ENCODE data around the gene ELMO1. TPM values are rescaled to one million over a fixed set of nuclear protein-coding genes. Genes with fewer than 3 reads are reported as not detected.

The ELMO1 gene
- total RNA-seq, 1 donor from 2014 or later = 151 TPM

DNA sequence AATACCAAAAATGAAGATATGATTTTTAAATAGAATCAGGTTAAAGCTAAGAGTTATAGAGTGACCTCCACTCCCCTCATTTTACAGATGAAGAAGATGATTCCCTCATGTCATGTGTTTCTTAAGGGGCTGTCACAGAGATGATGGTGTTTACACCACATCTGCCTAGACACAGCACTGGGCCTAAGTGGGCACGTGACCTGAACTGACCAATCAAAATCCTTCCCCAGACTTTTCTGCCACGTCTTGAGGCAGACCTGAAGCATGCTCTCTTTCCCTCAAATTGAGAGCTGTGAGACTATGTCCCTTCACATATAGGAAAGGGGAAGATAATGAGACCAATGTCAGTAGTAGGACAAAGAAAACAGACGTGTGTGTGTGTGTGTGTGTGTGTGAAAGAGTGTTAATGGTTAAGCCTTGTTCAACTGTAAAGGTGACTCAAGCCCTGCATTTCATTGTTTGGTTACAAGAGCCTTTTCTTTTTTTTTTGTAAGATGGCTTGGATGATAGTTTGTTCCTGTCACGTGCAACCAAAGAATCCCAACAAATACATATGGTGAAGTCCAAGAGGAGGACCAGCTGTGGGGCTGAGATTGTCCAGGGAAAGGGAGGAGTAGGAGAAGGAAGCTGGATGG lies 551.6 kb downstream of the ELMO1 start:
- no peaks in the 10 kb centered on the region for H3K4me1 Mint-ChIP-seq (ENCODE audit: unreplicated experiment)
- no peaks in the 10 kb centered on the region for H3K9me3 Mint-ChIP-seq (ENCODE audit: unreplicated experiment)
- peaks cover 26% of the 10 kb centered on the region for H3K36me3 Mint-ChIP-seq (ENCODE audit: low read depth, unreplicated experiment)
- H3K27me3 Mint-ChIP-seq (ENCODE audit: unreplicated experiment) = peaks cover 11% of the 10 kb centered on the region
- H3K4me3 Mint-ChIP-seq (ENCODE audit: unreplicated experiment) = no peak overlapping the region
- no peak for DNase-seq (ENCODE audit: low spot score)
- TF ChIP-seq, protein P1, sequence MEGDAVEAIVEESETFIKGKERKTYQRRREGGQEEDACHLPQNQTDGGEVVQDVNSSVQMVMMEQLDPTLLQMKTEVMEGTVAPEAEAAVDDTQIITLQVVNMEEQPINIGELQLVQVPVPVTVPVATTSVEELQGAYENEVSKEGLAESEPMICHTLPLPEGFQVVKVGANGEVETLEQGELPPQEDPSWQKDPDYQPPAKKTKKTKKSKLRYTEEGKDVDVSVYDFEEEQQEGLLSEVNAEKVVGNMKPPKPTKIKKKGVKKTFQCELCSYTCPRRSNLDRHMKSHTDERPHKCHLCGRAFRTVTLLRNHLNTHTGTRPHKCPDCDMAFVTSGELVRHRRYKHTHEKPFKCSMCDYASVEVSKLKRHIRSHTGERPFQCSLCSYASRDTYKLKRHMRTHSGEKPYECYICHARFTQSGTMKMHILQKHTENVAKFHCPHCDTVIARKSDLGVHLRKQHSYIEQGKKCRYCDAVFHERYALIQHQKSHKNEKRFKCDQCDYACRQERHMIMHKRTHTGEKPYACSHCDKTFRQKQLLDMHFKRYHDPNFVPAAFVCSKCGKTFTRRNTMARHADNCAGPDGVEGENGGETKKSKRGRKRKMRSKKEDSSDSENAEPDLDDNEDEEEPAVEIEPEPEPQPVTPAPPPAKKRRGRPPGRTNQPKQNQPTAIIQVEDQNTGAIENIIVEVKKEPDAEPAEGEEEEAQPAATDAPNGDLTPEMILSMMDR (IDR thresholded peaks at IDR 0.05; ENCODE audit: unreplicated experiment) = no peak
- no peak overlapping the region for H3K27ac Mint-ChIP-seq (ENCODE audit: unreplicated experiment)

GRCh38 chr7:36896418-36896817 lies 552.2 kb downstream of the ELMO1 start:
- H3K36me3 Mint-ChIP-seq (ENCODE audit: low read depth, unreplicated experiment) = peaks cover 27% of the 10 kb centered on the region
- H3K9me3 Mint-ChIP-seq (ENCODE audit: unreplicated experiment) = no peaks in the 10 kb centered on the region
- peaks cover 11% of the 10 kb centered on the region for H3K27me3 Mint-ChIP-seq (ENCODE audit: unreplicated experiment)
- H3K27ac Mint-ChIP-seq (ENCODE audit: unreplicated experiment) = peak overlapping the region; percentile 7
- no peak for DNase-seq (ENCODE audit: low spot score)
- no peak overlapping the region for H3K4me3 Mint-ChIP-seq (ENCODE audit: unreplicated experiment)
- TF ChIP-seq, protein P1 (IDR thresholded peaks at IDR 0.05; ENCODE audit: unreplicated experiment) = no peak
- no peaks in the 10 kb centered on the region for H3K4me1 Mint-ChIP-seq (ENCODE audit: unreplicated experiment)

- no peak overlapping the region for H3K4me3 Mint-ChIP-seq (ENCODE audit: unreplicated experiment)
- peaks cover 39% of the 10 kb centered on the region for H3K36me3 Mint-ChIP-seq (ENCODE audit: low read depth, unreplicated experiment)
- peaks cover 11% of the 10 kb centered on the region for H3K27me3 Mint-ChIP-seq (ENCODE audit: unreplicated experiment)
- H3K9me3 Mint-ChIP-seq (ENCODE audit: unreplicated experiment) = no peaks in the 10 kb centered on the region
- H3K4me1 Mint-ChIP-seq (ENCODE audit: unreplicated experiment) = no peaks in the 10 kb centered on the region
- TF ChIP-seq, protein P1 (IDR thresholded peaks at IDR 0.05; ENCODE audit: unreplicated experiment) = no peak
- no peak for DNase-seq (ENCODE audit: low spot score)
- H3K27ac Mint-ChIP-seq (ENCODE audit: unreplicated experiment) = no peak overlapping the region
These were observed 553.5 kb downstream of the ELMO1 start for GRCh38 chr7:36895192-36895591.

- TF ChIP-seq, protein P1 (IDR thresholded peaks at IDR 0.05; ENCODE audit: unreplicated experiment) = no peak
- peaks cover 39% of the 10 kb centered on the region for H3K36me3 Mint-ChIP-seq (ENCODE audit: low read depth, unreplicated experiment)
- H3K27ac Mint-ChIP-seq (ENCODE audit: unreplicated experiment) = no peak overlapping the region
- H3K4me3 Mint-ChIP-seq (ENCODE audit: unreplicated experiment) = no peak overlapping the region
- no peaks in the 10 kb centered on the region for H3K9me3 Mint-ChIP-seq (ENCODE audit: unreplicated experiment)
- peaks cover 9% of the 10 kb centered on the region for H3K27me3 Mint-ChIP-seq (ENCODE audit: unreplicated experiment)
- no peak for DNase-seq (ENCODE audit: low spot score)
- no peaks in the 10 kb centered on the region for H3K4me1 Mint-ChIP-seq (ENCODE audit: unreplicated experiment)
These were observed 554.5 kb downstream of the ELMO1 start for GRCh38 chr7:36894190-36894589.

GRCh38 chr7:36889182-36889581 lies 559.5 kb downstream of the ELMO1 start:
- TF ChIP-seq, protein P1 (IDR thresholded peaks at IDR 0.05; ENCODE audit: unreplicated experiment) = no peak
- H3K27ac Mint-ChIP-seq (ENCODE audit: unreplicated experiment) = no peak overlapping the region
- no peaks in the 10 kb centered on the region for H3K9me3 Mint-ChIP-seq (ENCODE audit: unreplicated experiment)
- H3K36me3 Mint-ChIP-seq (ENCODE audit: low read depth, unreplicated experiment) = peaks cover 52% of the 10 kb centered on the region
- no peak overlapping the region for H3K4me3 Mint-ChIP-seq (ENCODE audit: unreplicated experiment)
- DNase-seq (ENCODE audit: low spot score) = no peak
- H3K4me1 Mint-ChIP-seq (ENCODE audit: unreplicated experiment) = no peaks in the 10 kb centered on the region
- peaks cover 3% of the 10 kb centered on the region for H3K27me3 Mint-ChIP-seq (ENCODE audit: unreplicated experiment)

All from endothelial cell (in vitro differentiated cells).